SIG-M5 (cell line): ENCODE data around the gene FILIP1L.

Experiments used
- DNase-seq: peaks from one replicate; lab custom pipeline; 2025; lab: John Stamatoyannopoulos, UW

The FILIP1L gene

GRCh38 chr3:100042166-100042981 lies 71.9 kb downstream of the FILIP1L start:
- no peak for DNase-seq

- no peak for DNase-seq
Observed at GRCh38 chr3:100041328-100041749, 73.0 kb downstream of the FILIP1L start.

- no peak for DNase-seq
Observed at GRCh38 chr3:100040451-100041225, 73.7 kb downstream of the FILIP1L start.

GRCh38 chr3:100039075-100039474 lies 75.2 kb downstream of the FILIP1L start:
- no peak for DNase-seq

- no peak for DNase-seq
Observed at GRCh38 chr3:100033903-100034471, 80.3 kb downstream of the FILIP1L start.

GRCh38 chr3:100033184-100033583 lies 81.1 kb downstream of the FILIP1L start:
- no peak for DNase-seq

GRCh38 chr3:100032243-100032642 lies 82.1 kb downstream of the FILIP1L start:
- DNase-seq: no peak

GRCh38 chr3:100030914-100031425 lies 83.3 kb downstream of the FILIP1L start:
- DNase-seq: no peak

GRCh38 chr3:100030346-100030745 lies 84.0 kb downstream of the FILIP1L start:
- no peak for DNase-seq

GRCh38 chr3:100029689-100030088 lies 84.6 kb downstream of the FILIP1L start:
- DNase-seq: no peak

GRCh38 chr3:100029052-100029451 lies 85.2 kb downstream of the FILIP1L start:
- DNase-seq: no peak

GRCh38 chr3:100027321-100027720 lies 87.0 kb downstream of the FILIP1L start:
- DNase-seq: no peak

GRCh38 chr3:100024520-100025303 lies 89.6 kb downstream of the FILIP1L start:
- no peak for DNase-seq

GRCh38 chr3:100023595-100023994 lies 90.7 kb downstream of the FILIP1L start:
- DNase-seq: no peak

- no peak for DNase-seq
Observed at GRCh38 chr3:100023150-100023549, 91.2 kb downstream of the FILIP1L start.

GRCh38 chr3:100022506-100022905 lies 91.8 kb downstream of the FILIP1L start:
- no peak for DNase-seq

- DNase-seq: no peak
Observed at GRCh38 chr3:100020876-100021644, 93.2 kb downstream of the FILIP1L start.

- DNase-seq: no peak
Observed at GRCh38 chr3:100019719-100020118, 94.6 kb downstream of the FILIP1L start.

- no peak for DNase-seq
Observed at GRCh38 chr3:100018806-100019205, 95.5 kb downstream of the FILIP1L start.

GRCh38 chr3:100010087-100010417 lies 104.2 kb downstream of the FILIP1L start:
- no peak for DNase-seq
